Smooth muscle cell of the brain vasculature (primary cell): ENCODE results near the gene STN1.

Experiments used
- DNase-seq: peaks from one replicate; pipeline ENCODE4 v3.0.0-alpha.2; 2012; ENCODE audit warnings: low read depth, low spot score

Gene STN1, protein sequence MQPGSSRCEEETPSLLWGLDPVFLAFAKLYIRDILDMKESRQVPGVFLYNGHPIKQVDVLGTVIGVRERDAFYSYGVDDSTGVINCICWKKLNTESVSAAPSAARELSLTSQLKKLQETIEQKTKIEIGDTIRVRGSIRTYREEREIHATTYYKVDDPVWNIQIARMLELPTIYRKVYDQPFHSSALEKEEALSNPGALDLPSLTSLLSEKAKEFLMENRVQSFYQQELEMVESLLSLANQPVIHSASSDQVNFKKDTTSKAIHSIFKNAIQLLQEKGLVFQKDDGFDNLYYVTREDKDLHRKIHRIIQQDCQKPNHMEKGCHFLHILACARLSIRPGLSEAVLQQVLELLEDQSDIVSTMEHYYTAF

DNA sequence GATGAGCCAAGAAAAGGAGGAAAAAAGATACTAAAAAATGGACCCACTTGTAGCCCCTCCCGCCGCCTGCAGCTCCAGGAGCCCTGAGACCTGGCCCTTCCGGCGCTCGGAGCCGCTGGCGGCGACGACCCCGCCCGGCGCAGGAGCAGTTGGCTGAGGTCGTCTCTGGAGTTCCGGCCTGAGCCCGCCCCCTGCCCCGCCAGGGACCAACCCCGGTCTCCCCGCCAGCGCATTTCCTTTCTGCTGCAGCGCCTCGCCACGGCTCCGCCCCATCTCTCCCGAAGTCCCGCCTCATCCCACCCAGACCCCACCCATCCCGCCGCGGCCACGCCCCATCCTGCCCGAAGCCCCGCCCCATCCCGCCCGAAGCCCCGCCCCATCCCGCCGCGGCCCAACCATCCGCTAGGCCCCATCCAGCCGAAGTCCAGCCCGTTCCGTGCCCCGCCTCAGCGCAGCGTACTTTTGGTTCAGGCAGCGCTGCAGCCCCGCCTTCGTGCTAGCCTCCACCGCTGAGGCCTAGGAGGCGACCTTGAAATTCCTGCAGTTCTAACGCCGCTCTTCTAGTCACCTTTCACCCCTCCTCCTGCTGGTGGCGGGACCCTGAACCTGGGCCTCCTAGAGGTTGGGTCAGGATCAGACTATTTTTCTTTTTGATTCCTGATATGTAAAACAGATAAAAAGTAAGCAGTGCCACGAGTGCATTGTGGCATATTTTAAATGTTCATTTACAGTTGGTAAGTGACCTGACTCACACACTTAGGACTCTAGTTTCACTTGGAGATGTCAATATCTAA, at the start of gene STN1:
STN1 (minus strand) TSS at position 132 of the 794 bp plus-strand sequence. CDS start 590 bp downstream, outside the sequence.
- peak; percentile 90 for DNase-seq

DNA sequence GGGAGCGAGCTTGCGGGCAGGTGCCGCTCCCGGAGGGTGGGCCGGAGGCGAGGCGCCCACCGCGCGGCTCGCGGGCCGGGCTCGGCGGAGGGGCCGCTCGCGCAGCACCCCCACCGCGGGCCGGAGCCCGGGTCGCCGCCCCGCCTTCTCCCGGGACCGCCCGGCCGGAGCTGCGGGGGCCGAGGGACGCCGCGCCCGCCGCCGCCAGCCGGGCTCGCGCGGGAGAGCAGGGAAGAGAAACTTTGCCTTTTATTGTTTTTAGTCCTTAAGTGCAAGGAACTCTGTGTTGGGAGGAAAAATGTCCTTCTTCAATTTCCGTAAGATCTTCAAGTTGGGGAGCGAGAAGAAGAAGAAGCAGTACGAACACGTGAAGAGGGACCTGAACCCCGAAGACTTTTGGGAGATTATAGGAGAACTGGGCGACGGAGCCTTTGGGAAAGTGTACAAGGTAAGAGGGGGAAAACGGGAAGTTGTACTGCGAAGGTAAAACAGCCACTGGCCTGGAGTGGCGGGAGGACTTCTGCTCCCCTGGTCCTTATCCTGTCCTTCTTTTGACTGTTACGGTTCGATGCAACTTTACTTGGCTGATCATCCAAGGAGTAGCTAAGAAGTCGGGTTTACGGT, 49.6 kb upstream of the STN1 start:
- DNase-seq: no peak

DNA sequence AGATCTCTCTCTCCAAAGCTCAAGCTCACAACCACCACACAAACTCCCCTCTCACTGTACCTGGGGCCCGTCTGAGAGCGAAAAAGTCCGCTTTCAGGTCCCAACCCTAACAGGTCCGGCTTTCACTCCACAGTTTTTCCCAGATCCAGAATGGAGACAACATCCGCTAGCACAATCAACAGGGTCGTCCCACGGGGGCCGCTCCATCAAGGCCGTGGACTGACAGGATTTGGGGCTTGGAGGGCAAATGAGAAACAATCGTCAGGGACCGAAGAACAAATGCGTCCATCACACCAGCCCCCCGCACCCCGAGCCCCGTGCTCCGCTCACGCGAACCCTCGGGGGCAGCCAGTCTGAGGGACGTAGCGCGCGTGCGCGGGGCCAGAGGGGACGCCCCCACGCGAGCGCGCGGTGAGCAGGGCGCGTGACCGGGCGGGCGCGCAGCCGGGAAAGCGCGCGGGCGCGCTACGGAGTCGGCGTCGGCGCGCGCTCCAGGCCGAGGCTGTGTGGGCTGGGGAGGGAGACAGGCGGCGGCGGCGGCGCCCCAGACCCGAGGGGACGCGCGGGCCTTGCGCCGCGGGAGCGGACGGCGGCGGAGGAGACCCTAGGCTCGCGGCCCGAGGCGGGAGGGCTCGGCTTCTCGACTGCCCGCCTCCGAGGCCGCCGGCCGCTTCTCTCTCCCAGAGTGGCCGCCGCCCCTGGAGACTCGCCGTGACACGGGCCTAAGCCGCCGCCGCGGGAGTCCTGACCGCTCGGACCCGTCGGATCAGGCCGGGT, 48.9 kb upstream of the STN1 start, which contains the start of gene SLK:
SLK (plus strand) TSS at position 470 of the 777 bp plus-strand sequence. CDS start 606 bp downstream, outside the sequence.
- peak; percentile 62 for DNase-seq

DNA sequence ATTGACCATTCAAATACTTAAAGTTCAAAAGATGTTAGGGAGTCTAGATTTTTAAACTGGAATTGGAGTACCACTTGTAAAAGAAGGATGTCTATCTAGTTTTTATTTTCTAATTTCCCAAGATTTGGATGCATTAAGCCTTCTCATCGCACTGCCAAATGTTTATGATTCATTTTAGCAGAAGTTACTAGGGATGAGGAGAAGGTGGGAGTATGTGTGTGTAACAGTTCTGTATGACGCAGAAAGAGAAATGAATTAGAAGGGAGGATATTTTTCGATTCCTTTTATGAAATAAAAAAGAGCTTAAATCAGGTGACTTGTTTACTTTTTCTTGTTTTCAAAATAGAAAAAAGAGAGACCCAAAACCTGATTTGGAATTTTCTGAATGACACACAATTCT, 42.1 kb upstream of the STN1 start:
- DNase-seq: no peak

DNA sequence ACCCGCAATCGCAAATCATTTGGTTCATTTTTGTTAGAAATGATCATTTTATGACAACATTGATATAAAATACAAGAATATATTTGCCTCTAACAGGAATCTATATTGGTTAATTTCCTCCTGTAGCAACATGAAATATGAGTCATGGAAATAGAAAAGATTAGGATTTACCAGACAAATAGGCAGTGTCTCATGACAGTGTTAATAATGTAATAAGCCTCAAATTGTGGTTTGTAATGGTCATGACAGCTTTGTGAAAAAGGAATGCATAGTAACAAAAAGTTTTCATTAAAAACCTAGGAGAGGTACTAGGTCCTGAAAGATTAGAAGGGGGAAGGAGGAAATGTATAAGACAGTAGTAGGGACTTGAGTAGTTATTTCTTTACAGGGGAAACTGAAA, 41.0 kb upstream of the STN1 start:
- no peak for DNase-seq

DNA sequence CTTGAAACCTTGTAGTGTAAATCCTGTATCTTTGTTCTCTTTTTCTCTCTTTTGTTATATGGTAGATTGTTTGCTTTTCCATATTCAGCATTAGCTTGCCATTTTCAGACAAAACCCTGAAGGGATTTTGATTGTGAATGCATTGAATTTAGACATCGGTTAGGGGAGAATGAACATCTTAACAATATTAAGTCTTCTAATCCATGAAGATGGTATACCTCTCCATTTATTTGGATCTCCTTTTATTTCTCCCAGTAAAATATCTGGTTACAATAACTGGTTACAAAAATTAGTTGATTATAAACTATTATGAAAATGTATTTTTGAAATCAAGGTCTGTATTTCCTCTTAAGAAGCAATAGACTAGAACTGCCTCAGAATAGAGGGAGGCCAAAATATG, 36.6 kb upstream of the STN1 start:
- DNase-seq: no peak

DNA sequence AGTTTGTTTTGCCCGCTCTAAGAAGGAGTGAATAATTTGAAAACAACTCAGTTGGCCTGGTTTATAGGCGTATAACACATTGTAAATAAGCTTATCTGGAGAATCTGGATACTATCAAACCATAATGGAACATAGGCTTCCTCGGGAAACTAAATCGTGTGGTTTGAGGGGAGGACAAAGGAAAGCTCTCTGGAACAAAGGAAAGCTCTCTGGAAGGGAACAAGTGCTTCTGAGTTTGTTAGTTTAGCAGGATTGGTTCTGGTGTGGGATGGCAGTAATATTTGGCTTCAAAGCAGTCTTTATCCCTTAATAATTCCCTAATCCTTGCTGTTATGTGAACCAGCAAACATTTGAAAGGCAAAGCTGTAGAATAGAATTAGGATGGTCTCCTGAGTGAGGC, 34.0 kb upstream of the STN1 start:
- no peak for DNase-seq

DNA sequence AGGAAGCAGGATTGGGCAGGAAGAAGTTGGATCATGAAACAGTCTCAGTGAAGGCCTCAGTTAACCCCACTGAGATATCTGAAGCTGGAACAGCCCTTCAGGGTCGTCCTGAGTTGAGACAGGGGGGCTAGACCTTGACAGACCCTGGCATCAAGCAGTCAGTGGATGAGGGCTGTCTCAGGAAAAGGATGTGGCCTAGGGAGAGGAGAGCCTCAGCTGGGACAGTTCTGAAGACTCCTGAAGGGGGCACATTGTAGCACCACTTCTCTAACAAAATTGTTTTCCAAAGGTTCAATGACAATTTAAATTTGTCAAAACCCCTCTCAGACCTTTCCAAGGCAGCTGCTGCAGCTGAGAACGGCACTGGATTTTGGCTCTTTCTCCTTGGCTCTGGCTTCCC, 33.2 kb upstream of the STN1 start:
- DNase-seq: no peak

DNA sequence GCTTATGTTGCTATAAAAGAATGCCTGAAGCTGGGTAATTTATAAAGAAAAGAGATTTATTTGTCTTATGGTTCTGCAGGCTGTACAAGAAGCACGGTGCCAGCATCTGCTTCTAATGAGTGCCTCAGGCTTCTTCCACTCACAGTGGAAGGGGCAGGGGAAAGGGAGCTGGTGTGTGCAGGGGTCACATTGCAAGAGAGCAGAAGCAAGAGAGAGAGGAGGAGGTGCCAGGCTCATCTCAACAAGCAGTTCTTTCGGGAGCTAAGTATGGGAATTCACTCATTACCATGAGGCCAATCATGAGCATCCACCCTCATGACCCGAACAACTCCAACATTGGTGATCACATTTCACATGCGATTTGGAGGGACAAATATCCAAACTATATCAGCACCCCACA, 31.7 kb upstream of the STN1 start:
- no peak for DNase-seq

DNA sequence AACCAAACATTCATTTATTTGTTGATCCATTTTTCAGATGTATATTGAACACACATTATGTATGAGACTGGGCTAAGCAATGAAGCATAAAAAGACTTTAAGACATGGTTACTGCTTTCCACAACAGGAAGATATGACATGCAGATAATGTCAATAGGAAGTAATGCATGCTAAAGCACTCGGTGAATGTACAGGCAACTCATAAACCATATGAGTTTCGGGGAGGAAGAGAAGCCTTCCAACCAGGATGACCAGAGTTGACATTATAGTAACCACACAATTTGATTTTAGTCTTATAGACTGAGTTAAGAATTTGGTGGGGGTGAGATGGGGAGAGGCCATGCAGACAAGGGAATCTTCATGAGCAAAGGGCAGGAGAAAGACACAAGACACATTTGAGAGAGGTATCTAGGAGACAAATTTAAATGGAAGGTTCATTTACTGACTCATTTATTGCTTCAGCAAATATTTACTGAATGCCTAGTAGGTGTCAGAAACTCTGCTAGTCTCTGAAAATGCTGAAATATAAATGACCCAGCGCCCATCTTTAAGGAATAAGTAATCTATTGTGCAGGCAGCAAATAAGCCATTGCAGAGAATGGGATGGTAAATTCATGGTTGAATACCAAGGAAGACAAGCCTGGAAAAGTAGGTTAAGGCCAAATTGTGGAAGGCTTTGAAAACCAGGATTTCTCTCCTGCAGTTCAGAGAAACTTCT, 30.0 kb upstream of the STN1 start:
- DNase-seq: no peak

DNA sequence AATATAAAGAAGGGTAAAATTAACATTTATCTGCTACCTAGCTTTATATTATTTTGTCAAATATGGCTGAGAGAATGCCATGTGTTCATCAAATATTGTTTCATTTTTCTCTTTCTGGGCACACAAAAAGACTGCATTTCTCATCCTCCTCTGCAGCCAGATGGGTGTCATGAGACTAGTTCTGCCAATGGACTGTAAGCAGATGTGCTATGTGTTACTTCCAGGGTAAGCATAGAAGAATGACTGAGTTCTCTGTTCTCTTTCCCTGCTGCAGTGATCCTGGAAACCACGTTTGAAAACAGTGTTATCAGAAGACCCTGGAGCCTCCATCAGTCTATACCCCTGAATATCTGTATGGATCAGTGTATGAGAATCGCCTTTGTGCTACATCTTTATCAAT, 24.9 kb upstream of the STN1 start:
- no peak for DNase-seq

DNA sequence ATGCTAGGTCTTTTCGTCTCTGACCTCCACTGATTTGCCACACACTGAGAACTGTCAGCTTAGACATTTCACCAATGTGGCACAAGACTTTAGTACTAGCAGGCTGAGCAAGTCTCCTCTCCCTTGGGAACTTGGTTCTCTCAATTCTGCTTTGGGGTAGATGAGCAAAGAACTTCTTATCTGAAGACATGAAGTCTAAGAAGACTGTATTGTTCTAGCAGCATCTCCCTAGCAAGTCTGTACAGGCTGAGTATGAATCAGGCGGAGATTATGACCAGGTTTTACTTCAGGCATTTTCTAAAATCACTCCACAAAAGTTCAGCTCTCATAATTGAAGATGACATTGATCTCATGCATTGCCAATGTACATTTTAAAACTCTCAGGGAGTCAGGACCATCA, 23.8 kb upstream of the STN1 start:
- no peak for DNase-seq

DNA sequence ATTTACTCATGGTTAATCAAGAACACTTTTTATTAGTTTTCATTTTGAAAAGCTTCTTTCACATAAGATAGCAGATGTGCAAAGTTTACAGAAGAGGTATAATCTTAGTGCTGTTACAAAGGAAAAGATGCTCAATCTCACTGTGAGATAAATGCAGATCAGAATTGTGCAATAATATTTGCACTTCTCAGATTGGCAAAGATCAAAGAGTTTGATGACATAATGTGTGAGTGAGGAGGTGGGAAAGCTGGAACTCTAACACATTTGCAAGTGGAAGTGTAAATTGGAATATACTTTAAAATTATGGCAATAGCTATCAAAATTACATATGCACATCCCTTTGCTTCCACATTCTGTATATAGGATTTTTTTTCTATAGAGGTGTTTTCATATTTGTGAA, 21.5 kb upstream of the STN1 start:
- no peak for DNase-seq

DNA sequence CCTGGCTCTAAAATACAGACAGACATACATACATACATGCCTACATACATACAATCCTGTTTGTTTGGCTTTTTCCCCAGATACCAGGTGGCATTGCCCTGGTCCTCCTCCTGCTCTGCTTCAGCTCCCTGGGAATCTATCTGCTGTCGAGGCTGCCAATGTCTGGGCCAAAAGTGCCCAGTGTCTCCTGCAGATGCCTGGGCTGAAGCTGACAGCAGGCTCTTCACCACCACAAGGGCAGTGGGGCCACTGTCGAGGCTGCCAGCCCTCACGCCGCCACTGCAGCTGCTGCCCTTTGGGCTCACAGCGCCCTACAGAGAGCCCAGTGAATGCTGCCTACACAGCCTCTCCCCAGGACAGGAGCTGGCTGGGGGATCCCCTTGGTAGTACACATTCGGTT, 18.0 kb upstream of the STN1 start:
- DNase-seq: no peak

DNA sequence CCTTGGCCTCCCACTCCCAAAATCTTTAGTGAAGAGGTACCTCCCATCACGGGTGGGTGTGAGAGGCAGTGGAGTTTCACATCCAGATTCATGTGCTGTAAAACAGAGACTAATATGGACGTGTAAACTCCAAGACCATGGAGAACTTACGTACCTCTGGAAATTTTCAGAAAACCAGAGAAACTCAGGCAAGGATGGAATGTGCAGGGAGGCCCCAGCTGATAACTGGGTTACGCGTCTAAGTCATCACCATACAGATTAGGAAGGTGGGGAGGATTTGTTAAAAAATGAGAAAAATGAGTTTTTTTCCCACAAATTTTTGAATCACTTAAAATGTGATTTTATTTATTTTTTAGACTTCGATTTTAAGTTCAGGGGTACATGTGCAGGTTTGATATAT, 16.3 kb upstream of the STN1 start:
- no peak for DNase-seq

DNA sequence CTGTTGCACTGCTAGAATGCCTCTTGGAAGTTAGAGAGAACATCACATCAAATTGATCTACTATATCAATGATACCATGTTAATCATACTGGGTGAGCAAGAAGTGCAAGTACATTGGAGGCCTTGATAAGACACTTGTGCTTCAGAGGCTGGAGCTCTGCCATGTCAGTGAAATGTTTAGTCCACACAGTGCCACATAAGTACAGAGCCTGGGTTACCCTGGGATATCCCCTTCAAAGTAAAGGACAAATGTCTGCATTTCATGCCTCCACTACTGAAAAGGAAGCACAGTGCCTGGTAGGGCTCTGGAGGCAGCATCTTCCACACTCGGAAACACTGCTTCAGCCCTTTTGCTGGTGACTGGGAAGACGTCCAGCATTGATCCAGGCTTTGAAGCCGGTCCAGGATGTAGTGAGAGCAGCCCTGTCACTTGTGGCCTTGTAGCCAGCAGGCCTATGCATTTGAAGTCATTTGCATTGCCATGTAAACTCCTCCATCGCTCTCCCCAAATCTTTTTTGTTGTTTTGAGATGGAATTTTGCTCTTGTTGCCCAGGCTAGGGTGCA, 15.7 kb upstream of the STN1 start:
- DNase-seq: no peak

DNA sequence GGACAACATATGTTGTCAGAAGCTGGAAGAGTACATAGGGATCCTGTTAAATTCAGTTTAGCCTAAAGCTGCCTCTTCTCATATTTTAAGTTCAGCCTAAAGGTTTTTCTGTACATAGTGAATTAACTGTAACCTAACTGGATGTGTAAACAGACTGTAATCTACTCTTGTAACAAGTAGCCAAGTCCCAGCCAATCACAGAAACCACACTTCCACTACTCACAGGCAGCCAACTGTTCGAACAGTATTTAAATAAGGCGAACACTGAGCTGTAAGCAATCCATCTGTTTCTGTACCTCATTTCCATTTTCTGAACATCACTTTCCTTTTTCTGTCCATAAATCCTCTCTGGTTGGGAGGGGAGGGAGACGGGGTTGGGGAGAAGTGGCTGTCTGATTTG, 15.0 kb upstream of the STN1 start:
- no peak for DNase-seq

DNA sequence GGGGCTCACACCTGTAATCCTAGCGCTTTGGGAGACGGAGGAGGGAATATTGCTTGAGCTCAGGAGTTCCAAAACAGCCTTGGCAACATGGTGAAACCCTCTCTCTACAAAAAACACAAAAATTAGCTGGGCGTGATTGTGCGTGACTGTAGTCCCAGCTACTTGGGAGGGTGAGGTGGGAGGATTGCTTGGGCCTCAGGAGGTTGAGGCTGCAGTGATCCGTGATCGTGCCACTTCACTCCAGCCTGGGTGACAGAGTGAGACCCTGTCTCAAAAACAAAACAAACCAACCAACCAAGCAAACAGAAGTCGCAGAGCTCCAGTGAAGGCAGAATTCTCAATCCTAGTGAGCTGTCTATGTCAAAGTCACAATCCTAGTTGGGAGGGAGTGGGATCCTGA, 14.3 kb upstream of the STN1 start:
- DNase-seq: no peak

DNA sequence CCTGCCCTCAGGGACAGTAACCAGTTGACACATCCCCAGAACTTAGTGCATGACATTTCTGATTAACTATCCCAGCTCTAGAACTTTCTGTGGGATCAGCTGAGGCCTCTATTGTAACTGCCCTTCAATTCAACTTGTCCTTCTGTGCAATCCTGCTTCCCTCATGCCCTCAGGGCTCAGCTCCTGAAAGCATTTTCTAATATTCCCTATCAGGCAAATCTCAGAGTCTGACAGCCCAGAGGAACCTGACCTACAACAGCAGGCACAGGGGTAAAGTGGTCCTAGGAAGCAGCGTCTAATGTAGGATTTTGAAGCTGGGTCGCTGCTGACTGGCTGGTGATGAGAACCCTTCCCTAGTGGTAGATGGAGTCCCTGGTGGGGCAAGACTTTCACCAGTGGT, 13.6 kb upstream of the STN1 start:
- no peak for DNase-seq

DNA sequence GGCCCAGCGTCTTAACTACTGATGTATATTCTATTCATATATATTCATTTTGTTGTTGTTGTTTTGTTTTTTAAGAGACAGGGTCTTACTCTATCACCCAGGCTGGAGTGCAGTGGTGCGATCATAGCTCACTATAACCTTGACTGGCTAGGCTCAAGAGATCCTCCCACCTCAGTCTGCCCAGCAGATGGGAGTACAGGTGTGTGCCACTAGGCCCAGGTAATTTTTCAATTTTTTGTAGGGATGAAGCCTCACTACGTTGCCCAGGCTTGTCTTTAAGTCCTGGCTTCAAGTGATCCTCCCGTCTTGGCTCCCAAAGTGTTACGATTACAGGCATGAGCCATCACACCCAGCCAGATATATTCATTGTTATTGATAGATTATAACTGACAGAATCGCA, 12.9 kb upstream of the STN1 start:
- no peak for DNase-seq

DNA sequence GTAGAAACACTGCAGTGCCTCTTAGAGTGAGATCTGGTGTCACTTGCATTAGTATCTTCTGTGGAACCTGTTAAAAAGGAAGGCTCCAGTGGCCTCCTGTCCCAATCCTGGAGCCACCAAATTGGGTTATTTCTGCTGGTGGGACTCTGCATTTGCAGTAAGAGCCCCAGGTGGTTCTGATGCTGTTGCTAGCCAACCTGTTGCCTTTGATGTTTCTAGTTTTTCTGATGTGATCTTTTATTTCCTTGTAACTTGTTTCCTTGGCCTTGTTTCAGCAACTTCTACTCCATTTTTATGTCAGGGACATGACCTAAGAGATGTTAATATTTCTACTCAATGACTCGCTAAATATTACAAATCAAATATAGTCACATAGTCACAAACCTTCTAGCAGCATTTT, 12.5 kb upstream of the STN1 start:
- no peak for DNase-seq
